HL-60 (cell line): ENCODE results near the gene SNX5.

Experiments
- DNase-seq, 2 experiments: peaks; one replicate each; pipeline ENCODE4 v3.0.0-alpha.2; 2010 to 2020; ENCODE audit warnings: low read depth in 1 of 2, low spot score in 1 of 2
- H3K27ac ChIP-seq: fragments of 250-450 bp; sonication (Bioruptor Pico); replicated peaks from 2 replicates; pipeline ENCODE4 v1.5.1; 2020; ENCODE audit warnings: mild to moderate bottlenecking, moderate library complexity
- H3K27me3 ChIP-seq: fragments of 250-450 bp; sonication (Bioruptor Pico); 2 replicates; pipeline ENCODE4 v1.5.1; 2021; ENCODE audit warnings: mild to moderate bottlenecking, moderate library complexity; ENCODE audit not compliant: insufficient read depth, poor library complexity, severe bottlenecking
- H3K4me3 ChIP-seq: replicated peaks from 2 replicates; pipeline ENCODE4 v1.5.1; 2011; ENCODE audit warnings: mild to moderate bottlenecking, control low read depth, low read length; ENCODE audit not compliant: insufficient read depth
- CTCF ChIP-seq: IDR thresholded peaks from one replicate; pipeline ENCODE4 v1.5.1; 2011; ENCODE audit warnings: low read length, control low read depth, inconsistent platforms; ENCODE audit not compliant: insufficient read depth
- GABPA ChIP-seq: IDR thresholded peaks from 2 replicates; pipeline ENCODE4 v1.6.1; 2012; ENCODE audit warnings: low read depth
- POLR2AphosphoS5 ChIP-seq: IDR thresholded peaks from 2 replicates; pipeline ENCODE4 v1.6.1; 2012; ENCODE audit warnings: low read depth
- SPI1 ChIP-seq: IDR thresholded peaks from 2 replicates; pipeline ENCODE4 v1.6.1; 2012; ENCODE audit warnings: low read depth, mild to moderate bottlenecking, borderline replicate concordance
- TF ChIP-seq, protein P1 (sequence below): IDR thresholded peaks from 2 replicates; pipeline ENCODE4 v1.6.1; 2012; ENCODE audit warnings: low read depth; ENCODE audit not compliant: insufficient replicate concordance

Gene SNX5

GRCh38 chr20:18003897-18004296 lies 35.3 kb upstream of the SNX5 start:
- TF ChIP-seq POLR2AphosphoS5 (no peak), GABPA (no peak), SPI1 (no peak), CTCF (no peak)
- TF ChIP-seq, protein P1, sequence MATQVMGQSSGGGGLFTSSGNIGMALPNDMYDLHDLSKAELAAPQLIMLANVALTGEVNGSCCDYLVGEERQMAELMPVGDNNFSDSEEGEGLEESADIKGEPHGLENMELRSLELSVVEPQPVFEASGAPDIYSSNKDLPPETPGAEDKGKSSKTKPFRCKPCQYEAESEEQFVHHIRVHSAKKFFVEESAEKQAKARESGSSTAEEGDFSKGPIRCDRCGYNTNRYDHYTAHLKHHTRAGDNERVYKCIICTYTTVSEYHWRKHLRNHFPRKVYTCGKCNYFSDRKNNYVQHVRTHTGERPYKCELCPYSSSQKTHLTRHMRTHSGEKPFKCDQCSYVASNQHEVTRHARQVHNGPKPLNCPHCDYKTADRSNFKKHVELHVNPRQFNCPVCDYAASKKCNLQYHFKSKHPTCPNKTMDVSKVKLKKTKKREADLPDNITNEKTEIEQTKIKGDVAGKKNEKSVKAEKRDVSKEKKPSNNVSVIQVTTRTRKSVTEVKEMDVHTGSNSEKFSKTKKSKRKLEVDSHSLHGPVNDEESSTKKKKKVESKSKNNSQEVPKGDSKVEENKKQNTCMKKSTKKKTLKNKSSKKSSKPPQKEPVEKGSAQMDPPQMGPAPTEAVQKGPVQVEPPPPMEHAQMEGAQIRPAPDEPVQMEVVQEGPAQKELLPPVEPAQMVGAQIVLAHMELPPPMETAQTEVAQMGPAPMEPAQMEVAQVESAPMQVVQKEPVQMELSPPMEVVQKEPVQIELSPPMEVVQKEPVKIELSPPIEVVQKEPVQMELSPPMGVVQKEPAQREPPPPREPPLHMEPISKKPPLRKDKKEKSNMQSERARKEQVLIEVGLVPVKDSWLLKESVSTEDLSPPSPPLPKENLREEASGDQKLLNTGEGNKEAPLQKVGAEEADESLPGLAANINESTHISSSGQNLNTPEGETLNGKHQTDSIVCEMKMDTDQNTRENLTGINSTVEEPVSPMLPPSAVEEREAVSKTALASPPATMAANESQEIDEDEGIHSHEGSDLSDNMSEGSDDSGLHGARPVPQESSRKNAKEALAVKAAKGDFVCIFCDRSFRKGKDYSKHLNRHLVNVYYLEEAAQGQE: no peak
- no peaks in the 10 kb centered on the region for H3K27me3 ChIP-seq
- H3K4me3 ChIP-seq: no peak overlapping the region
- no peak overlapping the region for H3K27ac ChIP-seq
- no peak for DNase-seq

DNA sequence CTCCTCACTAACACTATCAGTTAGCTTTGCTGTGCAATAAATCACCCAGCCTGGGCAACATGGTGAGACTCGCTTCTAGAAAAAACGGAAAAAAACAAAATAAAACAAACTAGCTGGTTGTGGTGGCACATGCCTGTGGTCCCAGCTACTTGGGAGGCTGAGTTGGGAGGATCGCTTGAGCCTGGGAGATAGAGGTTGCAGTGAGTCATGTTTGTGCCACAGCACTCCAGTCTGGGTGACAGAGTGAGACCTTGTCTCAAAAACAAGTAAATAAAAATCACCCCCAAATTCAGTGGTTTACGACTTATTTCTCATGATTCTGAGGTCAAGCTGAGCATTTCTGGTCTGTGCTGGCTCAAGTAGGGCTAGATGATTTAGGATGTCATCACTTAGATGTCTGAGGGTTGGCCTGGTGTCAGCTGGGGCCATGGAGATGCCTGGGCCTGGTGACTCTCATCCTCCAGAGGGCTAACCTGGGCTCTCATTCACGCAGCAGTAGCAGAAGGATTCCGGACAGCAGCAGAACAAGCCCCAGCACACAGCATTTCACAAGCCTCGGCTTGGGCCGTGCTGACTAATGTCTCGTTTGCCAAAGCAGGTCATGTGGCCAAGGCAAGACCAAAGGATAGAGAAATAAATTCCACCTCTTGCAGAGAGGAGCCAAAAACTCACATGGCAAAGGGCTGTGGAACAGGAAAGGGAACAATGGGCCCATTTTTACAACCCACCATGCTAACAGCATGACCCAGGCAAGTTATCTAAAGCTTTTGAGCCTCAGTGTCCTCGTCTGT lies 32.7 kb upstream of the SNX5 start:
- Histone ChIP-seq H3K4me3 (no peak overlapping the region), H3K27me3 (no peaks in the 10 kb centered on the region), H3K27ac (no peak overlapping the region)
- TF ChIP-seq SPI1 (no peak), GABPA (no peak), POLR2AphosphoS5 (no peak), CTCF (no peak)
- TF ChIP-seq, protein P1: no peak
- peak in 1 of 2 experiments; percentile 17 for DNase-seq

- Histone ChIP-seq H3K4me3 (no peak overlapping the region), H3K27ac (no peak overlapping the region), H3K27me3 (no peaks in the 10 kb centered on the region)
- TF ChIP-seq POLR2AphosphoS5: no peak
- TF ChIP-seq SPI1: no peak
- no peak for TF ChIP-seq CTCF
- TF ChIP-seq, protein P1: no peak
- TF ChIP-seq GABPA: no peak
- DNase-seq: no peak
Measured at GRCh38 chr20:17999566-17999965, 31.0 kb upstream of the SNX5 start.
